Endothelial cell of umbilical vein (primary cell): ENCODE measurements around the gene TMEM207.

Source experiments
- EZH2 ChIP-seq: IDR thresholded peaks from 2 replicates; pipeline ENCODE4 v1.6.1; 2012; ENCODE audit warnings: borderline replicate concordance, low read depth, mild to moderate bottlenecking, moderate library complexity, low read length, inconsistent platforms; ENCODE audit not compliant: severe bottlenecking
- TF ChIP-seq, protein P1 (sequence below), 2 donors: IDR thresholded peaks; 1 replicate in 1 of 2; 2 replicates in 1 of 2; pipeline ENCODE4 v1.5.1; 2011; ENCODE audit warnings: low read length in 2 of 2, mild to moderate bottlenecking in 2 of 2, moderate library complexity in 2 of 2, control low read depth in 1 of 2, inconsistent platforms in 1 of 2, low read depth in 1 of 2; ENCODE audit not compliant: insufficient read depth in 1 of 2; ENCODE audit errors: extremely low read depth in 1 of 2

DNA sequence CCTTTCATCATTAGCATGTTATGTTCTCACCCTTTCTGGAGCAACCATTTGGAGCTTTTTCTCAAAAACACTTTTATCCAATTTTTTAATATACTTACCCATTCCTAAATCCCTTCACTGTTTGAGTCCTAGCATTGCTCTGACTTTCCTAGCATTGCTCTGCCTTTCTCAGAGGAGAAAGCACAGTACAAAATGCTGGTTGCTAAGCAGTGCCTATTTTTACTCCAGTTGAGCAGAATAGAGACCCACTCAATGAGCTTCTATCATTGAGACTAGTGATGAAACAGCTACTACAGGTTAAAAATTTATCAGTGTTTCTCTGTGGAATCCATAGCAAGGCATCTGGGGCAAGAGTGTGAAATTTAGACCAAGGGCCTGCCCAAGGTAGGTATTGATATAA lies 42.4 kb upstream of the TMEM207 start:
- TF ChIP-seq, protein P1, sequence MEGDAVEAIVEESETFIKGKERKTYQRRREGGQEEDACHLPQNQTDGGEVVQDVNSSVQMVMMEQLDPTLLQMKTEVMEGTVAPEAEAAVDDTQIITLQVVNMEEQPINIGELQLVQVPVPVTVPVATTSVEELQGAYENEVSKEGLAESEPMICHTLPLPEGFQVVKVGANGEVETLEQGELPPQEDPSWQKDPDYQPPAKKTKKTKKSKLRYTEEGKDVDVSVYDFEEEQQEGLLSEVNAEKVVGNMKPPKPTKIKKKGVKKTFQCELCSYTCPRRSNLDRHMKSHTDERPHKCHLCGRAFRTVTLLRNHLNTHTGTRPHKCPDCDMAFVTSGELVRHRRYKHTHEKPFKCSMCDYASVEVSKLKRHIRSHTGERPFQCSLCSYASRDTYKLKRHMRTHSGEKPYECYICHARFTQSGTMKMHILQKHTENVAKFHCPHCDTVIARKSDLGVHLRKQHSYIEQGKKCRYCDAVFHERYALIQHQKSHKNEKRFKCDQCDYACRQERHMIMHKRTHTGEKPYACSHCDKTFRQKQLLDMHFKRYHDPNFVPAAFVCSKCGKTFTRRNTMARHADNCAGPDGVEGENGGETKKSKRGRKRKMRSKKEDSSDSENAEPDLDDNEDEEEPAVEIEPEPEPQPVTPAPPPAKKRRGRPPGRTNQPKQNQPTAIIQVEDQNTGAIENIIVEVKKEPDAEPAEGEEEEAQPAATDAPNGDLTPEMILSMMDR (IDR thresholded peaks at IDR 0.05; ENCODE audit: extremely low read depth in 1 of 2, insufficient read depth in 1 of 2, low read depth in 1 of 2, low read length in 2 of 2), result no peak
- no peak for TF ChIP-seq EZH2
